WTC11 (cell line): ENCODE results near the gene RTP5.

ENCODE experiments used
- ESRRA ChIP-seq: sonication (generic); formaldehyde crosslinking; IDR thresholded peaks from 2 replicates; pipeline ENCODE4 v1.8.1; 2022; ENCODE audit warnings: mild to moderate bottlenecking, missing genetic modification reagents, borderline replicate concordance
- IRF1 ChIP-seq: sonication (generic); formaldehyde crosslinking; IDR thresholded peaks from 2 replicates; pipeline ENCODE4 v1.8.0; 2023; ENCODE audit warnings: missing genetic modification reagents
- TEAD4 ChIP-seq: sonication (generic); formaldehyde crosslinking; IDR thresholded peaks from 2 replicates; pipeline ENCODE4 v1.8.0; 2022; ENCODE audit warnings: mild to moderate bottlenecking, missing genetic modification reagents
- USF2 ChIP-seq: sonication (generic); formaldehyde crosslinking; IDR thresholded peaks from 2 replicates; pipeline ENCODE4 v1.8.1; 2023; ENCODE audit warnings: mild to moderate bottlenecking, missing genetic modification reagents, moderate library complexity
- TF ChIP-seq, protein P1 (sequence below): sonication (generic); formaldehyde crosslinking; IDR thresholded peaks from 2 replicates; pipeline ENCODE4 v1.8.1; 2023; ENCODE audit warnings: mild to moderate bottlenecking, missing genetic modification reagents, borderline replicate concordance

GRCh38 chr2:241898463-241899270 is 29.1 kb downstream of the RTP5 start:
- TF ChIP-seq TEAD4 (CRISPR knock-in tag) (no peak), USF2 (CRISPR knock-in tag) (no peak), IRF1 (CRISPR knock-in tag) (no peak), ESRRA (CRISPR knock-in tag) (no peak)
- TF ChIP-seq, protein P1, sequence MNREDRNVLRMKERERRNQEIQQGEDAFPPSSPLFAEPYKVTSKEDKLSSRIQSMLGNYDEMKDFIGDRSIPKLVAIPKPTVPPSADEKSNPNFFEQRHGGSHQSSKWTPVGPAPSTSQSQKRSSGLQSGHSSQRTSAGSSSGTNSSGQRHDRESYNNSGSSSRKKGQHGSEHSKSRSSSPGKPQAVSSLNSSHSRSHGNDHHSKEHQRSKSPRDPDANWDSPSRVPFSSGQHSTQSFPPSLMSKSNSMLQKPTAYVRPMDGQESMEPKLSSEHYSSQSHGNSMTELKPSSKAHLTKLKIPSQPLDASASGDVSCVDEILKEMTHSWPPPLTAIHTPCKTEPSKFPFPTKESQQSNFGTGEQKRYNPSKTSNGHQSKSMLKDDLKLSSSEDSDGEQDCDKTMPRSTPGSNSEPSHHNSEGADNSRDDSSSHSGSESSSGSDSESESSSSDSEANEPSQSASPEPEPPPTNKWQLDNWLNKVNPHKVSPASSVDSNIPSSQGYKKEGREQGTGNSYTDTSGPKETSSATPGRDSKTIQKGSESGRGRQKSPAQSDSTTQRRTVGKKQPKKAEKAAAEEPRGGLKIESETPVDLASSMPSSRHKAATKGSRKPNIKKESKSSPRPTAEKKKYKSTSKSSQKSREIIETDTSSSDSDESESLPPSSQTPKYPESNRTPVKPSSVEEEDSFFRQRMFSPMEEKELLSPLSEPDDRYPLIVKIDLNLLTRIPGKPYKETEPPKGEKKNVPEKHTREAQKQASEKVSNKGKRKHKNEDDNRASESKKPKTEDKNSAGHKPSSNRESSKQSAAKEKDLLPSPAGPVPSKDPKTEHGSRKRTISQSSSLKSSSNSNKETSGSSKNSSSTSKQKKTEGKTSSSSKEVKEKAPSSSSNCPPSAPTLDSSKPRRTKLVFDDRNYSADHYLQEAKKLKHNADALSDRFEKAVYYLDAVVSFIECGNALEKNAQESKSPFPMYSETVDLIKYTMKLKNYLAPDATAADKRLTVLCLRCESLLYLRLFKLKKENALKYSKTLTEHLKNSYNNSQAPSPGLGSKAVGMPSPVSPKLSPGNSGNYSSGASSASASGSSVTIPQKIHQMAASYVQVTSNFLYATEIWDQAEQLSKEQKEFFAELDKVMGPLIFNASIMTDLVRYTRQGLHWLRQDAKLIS = no peak
